SK-N-SH (cell line): ENCODE measurements around the gene RAB23. TPM values are rescaled to one million over a fixed set of nuclear protein-coding genes. Genes with fewer than 3 reads are reported as not detected.

Experiments used
- CTCF ChIA-PET: fragments of 300-600, 350-600 bp; formaldehyde crosslinking; extraction: SDS; loops from one replicate; lab custom pipeline; 2021; lab: Yijun Ruan, JAX
- POLR2A ChIA-PET: fragments of 350-600 bp; sonication (Branson Sonifier 250); formaldehyde crosslinking; extraction: SDS; loops from one replicate; lab custom pipeline; 2020; ENCODE audit warnings: antibody characterized with exemption, inconsistent platforms; lab: Yijun Ruan, JAX
- DNase-seq: peaks from one replicate; pipeline ENCODE4 v3.0.0; 2012
- H2AFZ ChIP-seq: fragments of 200-600 bp; sonication (generic); 2 replicates; pipeline ENCODE4 v1.8.1; 2016; ENCODE audit warnings: antibody characterized with exemption, mild to moderate bottlenecking, low read depth
- H3F3A ChIP-seq: fragments of 200-600 bp; sonication (generic); replicated peaks from 2 replicates; pipeline ENCODE3; 2016; ENCODE audit warnings: antibody characterized with exemption, mild to moderate bottlenecking; ENCODE audit not compliant: insufficient read depth
- H3K27ac ChIP-seq, 2 experiments: fragments of 200-500 bp in 1 of 2; fragments of 200-600 bp in 1 of 2; sonication (Bioruptor generic) in 1 of 2; sonication (generic), shearing (Covaris generic) in 1 of 2; 2 replicates each; pipeline versions ENCODE4 v1.5.1 to v1.6.1; 2014 to 2016; ENCODE audit warnings: low read depth in 2 of 2, inconsistent platforms in 1 of 2, low read length in 1 of 2, mild to moderate bottlenecking in 1 of 2, mixed read lengths in 1 of 2
- H3K27me3 ChIP-seq: fragments of 200-600 bp; sonication (generic), shearing (Covaris generic); 2 replicates; pipeline ENCODE4 v1.6.1; 2016; ENCODE audit warnings: mixed run types; ENCODE audit not compliant: insufficient read depth
- H3K36me3 ChIP-seq, 2 experiments: fragments of 200-500 bp in 1 of 2; fragments of 200-600 bp in 1 of 2; sonication (Bioruptor generic) in 1 of 2; sonication (generic) in 1 of 2; replicated peaks in 1 of 2; 2 replicates each; pipeline versions ENCODE3 to v1.5.1; 2014 to 2016; ENCODE audit warnings: low read length in 1 of 2, mild to moderate bottlenecking in 1 of 2; ENCODE audit not compliant: insufficient read depth in 2 of 2, control insufficient read depth in 1 of 2
- H3K4me1 ChIP-seq, 2 experiments: fragments of 200-500 bp in 1 of 2; fragments of 200-600 bp in 1 of 2; sonication (Bioruptor generic) in 1 of 2; sonication (generic), shearing (Covaris generic) in 1 of 2; 2 replicates each; pipeline versions ENCODE4 v1.5.1 to v1.6.1; 2014 to 2016; ENCODE audit warnings: low read depth in 1 of 2, low read length in 1 of 2, mixed run types in 1 of 2; ENCODE audit not compliant: insufficient read depth in 2 of 2, control insufficient read depth in 1 of 2
- H3K4me2 ChIP-seq: fragments of 200-600 bp; sonication (generic), shearing (Covaris generic); 2 replicates; pipeline ENCODE4 v1.6.1; 2017; ENCODE audit warnings: mixed run types
- H3K4me3 ChIP-seq, 2 experiments: fragments of 200-500 bp in 1 of 2; fragments of 200-600 bp in 1 of 2; sonication (Bioruptor generic) in 1 of 2; sonication (generic), shearing (Covaris generic) in 1 of 2; 2 replicates each; pipeline versions ENCODE4 v1.5.1 to v1.8.1; 2014 to 2016; ENCODE audit warnings: low read depth in 2 of 2, inconsistent platforms in 1 of 2, low read length in 1 of 2, mild to moderate bottlenecking in 1 of 2, mixed read lengths in 1 of 2, moderate library complexity in 1 of 2
- H3K79me2 ChIP-seq: fragments of 200-600 bp; sonication (generic); 2 replicates; pipeline ENCODE4 v1.8.1; 2017; ENCODE audit warnings: mild to moderate bottlenecking; ENCODE audit not compliant: insufficient read depth
- H3K9ac ChIP-seq: fragments of 200-600 bp; sonication (generic); 2 replicates; pipeline ENCODE4 v1.6.1; 2017; ENCODE audit warnings: mixed run types
- H3K9me2 ChIP-seq: fragments of 200-600 bp; sonication (generic); 2 replicates; pipeline ENCODE4 v1.6.1; 2017; ENCODE audit warnings: mixed run types
- H3K9me3 ChIP-seq: fragments of 200-600 bp; sonication (generic); 2 replicates; pipeline ENCODE4 v1.6.1; 2017; ENCODE audit warnings: mixed run types, mild to moderate bottlenecking, moderate library complexity
- H4K20me1 ChIP-seq: fragments of 200-600 bp; sonication (generic); 2 replicates; pipeline ENCODE4 v1.6.1; 2017; ENCODE audit warnings: mild to moderate bottlenecking, mixed run types; ENCODE audit not compliant: insufficient read depth
- CHD2 ChIP-seq: fragments of 150-350 bp; IDR thresholded peaks from 2 replicates; pipeline ENCODE4 v1.6.1; 2018; ENCODE audit warnings: low read length; ENCODE audit not compliant: partially characterized antibody
- EP300 ChIP-seq, 2 experiments: IDR thresholded peaks; 2 replicates each; pipeline versions ENCODE4 v1.4.0 to v1.6.1; 2012; ENCODE audit warnings: borderline replicate concordance in 1 of 2, low read depth in 1 of 2, low read length in 1 of 2
- FOSL2 ChIP-seq: IDR thresholded peaks from 2 replicates; pipeline ENCODE4 v1.4.0; 2012; ENCODE audit warnings: low read depth, mild to moderate bottlenecking, moderate library complexity, borderline replicate concordance
- FOXJ3 ChIP-seq: sonication (generic); formaldehyde crosslinking; IDR thresholded peaks from 2 replicates; pipeline ENCODE4 v1.5.1; 2020; ENCODE audit warnings: mild to moderate bottlenecking, missing genetic modification reagents
- GABPA ChIP-seq: IDR thresholded peaks from 2 replicates; pipeline ENCODE4 v1.4.0; 2012; ENCODE audit warnings: low read depth, mild to moderate bottlenecking
- GATA2 ChIP-seq: sonication (generic); formaldehyde crosslinking; IDR thresholded peaks from 2 replicates; pipeline ENCODE4 v1.5.0; 2020; ENCODE audit warnings: mild to moderate bottlenecking, missing genetic modification reagents
- NRF1 ChIP-seq: IDR thresholded peaks from 2 replicates; pipeline ENCODE4 v1.6.1; 2012; ENCODE audit warnings: low read depth, mild to moderate bottlenecking, low read length
- POLR2AphosphoS5 ChIP-seq: IDR thresholded peaks from 2 replicates; pipeline ENCODE4 v1.6.1; 2012; ENCODE audit warnings: low read depth, low read length
- RAD21 ChIP-seq: IDR thresholded peaks from 2 replicates; pipeline ENCODE4 v1.6.1; 2012; ENCODE audit warnings: mild to moderate bottlenecking, low read length
- REST ChIP-seq: IDR thresholded peaks from 2 replicates; pipeline ENCODE4 v1.6.1; 2012; ENCODE audit warnings: mild to moderate bottlenecking, low read depth, low read length, moderate library complexity
- SMC3 ChIP-seq: IDR thresholded peaks from 2 replicates; pipeline ENCODE4 v1.6.1; 2012; ENCODE audit warnings: low read depth, low read length, improper control_type of control experiment
- USF2 ChIP-seq: fragments of 150-350 bp; IDR thresholded peaks from 2 replicates; pipeline ENCODE4 v1.6.1; 2017; ENCODE audit warnings: antibody characterized with exemption, low read length, low read depth, borderline replicate concordance
- YY1 ChIP-seq: IDR thresholded peaks from 2 replicates; pipeline ENCODE4 v1.4.0; 2012; ENCODE audit warnings: low read depth, mild to moderate bottlenecking
- polyA plus RNA-seq, 3 experiments: library from polyadenylated mRNA; depleted of rRNA; stranded (reverse); fragments of >200 nt; gene quantifications; 2 replicates each; pipeline ENCODE4 v1.2.3, GENCODE V29; 2012
- TF ChIP-seq, protein P1 (sequence below): fragments of 200-600 bp; sonication (generic); IDR thresholded peaks from 2 replicates; pipeline ENCODE4 v1.6.1; 2017; ENCODE audit warnings: antibody characterized with exemption, mild to moderate bottlenecking, moderate library complexity
- TF ChIP-seq, protein P2 (sequence below): fragments of 150-350 bp; IDR thresholded peaks from 2 replicates; pipeline ENCODE4 v1.6.1; 2016; ENCODE audit warnings: mild to moderate bottlenecking, low read depth, low read length
- TF ChIP-seq, protein P3 (sequence below): IDR thresholded peaks from 2 replicates; pipeline ENCODE4 v1.4.0; 2012; ENCODE audit warnings: low read depth, borderline replicate concordance

The RAB23 gene
- polyA plus RNA-seq, 1 of the 3 experiments (the other 2 are of a cell fraction): 6.6 TPM

DNA sequence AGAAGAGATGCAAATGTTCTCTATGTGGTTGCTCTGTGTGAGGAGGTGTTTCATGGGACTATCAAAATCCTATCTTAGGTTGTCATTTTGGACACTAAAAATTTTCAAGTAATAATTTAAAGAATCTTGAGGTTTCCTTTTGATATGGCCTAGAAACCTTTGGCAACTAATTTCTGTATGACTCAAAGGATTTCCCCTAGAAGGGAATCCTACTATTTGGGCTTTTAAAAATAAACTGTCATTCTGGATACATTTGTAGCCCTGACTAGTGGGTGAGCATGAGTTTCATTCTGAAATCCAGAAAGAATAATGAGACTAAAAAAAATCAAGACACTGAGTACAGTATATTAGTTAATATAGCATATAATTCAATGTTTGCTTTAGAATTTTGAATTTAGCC, 25.5 kb upstream of the RAB23 start:
- Histone ChIP-seq H3K9me2 (no peaks in the 10 kb centered on the region), H2AFZ (no peak overlapping the region), H3K27me3 (no peaks in the 10 kb centered on the region), H3K36me3 (no peaks in the 10 kb centered on the region), H3K9ac (no peak overlapping the region), H3K4me2 (no peak overlapping the region), H4K20me1 (no peaks in the 10 kb centered on the region), H3F3A (no peaks in the 10 kb centered on the region), H3K27ac (peak overlapping the region in 1 of 2 experiments; percentile 5; a peak in 1 of 4 replicates), H3K4me3 (no peak overlapping the region), H3K4me1 (peaks cover 0 to 5% of the 10 kb centered on the region in 2 experiments; a peak in 1 of 4 replicates), H3K9me3 (no peaks in the 10 kb centered on the region), H3K79me2 (no peaks in the 10 kb centered on the region)
- CTCF ChIA-PET: no interaction called here
- TF ChIP-seq GATA2 (CRISPR knock-in tag): no peak
- TF ChIP-seq, protein P1, sequence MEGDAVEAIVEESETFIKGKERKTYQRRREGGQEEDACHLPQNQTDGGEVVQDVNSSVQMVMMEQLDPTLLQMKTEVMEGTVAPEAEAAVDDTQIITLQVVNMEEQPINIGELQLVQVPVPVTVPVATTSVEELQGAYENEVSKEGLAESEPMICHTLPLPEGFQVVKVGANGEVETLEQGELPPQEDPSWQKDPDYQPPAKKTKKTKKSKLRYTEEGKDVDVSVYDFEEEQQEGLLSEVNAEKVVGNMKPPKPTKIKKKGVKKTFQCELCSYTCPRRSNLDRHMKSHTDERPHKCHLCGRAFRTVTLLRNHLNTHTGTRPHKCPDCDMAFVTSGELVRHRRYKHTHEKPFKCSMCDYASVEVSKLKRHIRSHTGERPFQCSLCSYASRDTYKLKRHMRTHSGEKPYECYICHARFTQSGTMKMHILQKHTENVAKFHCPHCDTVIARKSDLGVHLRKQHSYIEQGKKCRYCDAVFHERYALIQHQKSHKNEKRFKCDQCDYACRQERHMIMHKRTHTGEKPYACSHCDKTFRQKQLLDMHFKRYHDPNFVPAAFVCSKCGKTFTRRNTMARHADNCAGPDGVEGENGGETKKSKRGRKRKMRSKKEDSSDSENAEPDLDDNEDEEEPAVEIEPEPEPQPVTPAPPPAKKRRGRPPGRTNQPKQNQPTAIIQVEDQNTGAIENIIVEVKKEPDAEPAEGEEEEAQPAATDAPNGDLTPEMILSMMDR: no peak
- no peak for TF ChIP-seq NRF1
- no peak for TF ChIP-seq REST
- no peak for TF ChIP-seq YY1
- TF ChIP-seq, protein P2, sequence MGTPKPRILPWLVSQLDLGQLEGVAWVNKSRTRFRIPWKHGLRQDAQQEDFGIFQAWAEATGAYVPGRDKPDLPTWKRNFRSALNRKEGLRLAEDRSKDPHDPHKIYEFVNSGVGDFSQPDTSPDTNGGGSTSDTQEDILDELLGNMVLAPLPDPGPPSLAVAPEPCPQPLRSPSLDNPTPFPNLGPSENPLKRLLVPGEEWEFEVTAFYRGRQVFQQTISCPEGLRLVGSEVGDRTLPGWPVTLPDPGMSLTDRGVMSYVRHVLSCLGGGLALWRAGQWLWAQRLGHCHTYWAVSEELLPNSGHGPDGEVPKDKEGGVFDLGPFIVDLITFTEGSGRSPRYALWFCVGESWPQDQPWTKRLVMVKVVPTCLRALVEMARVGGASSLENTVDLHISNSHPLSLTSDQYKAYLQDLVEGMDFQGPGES: no peak
- no peak for TF ChIP-seq FOSL2
- TF ChIP-seq SMC3: no peak
- TF ChIP-seq, protein P3, sequence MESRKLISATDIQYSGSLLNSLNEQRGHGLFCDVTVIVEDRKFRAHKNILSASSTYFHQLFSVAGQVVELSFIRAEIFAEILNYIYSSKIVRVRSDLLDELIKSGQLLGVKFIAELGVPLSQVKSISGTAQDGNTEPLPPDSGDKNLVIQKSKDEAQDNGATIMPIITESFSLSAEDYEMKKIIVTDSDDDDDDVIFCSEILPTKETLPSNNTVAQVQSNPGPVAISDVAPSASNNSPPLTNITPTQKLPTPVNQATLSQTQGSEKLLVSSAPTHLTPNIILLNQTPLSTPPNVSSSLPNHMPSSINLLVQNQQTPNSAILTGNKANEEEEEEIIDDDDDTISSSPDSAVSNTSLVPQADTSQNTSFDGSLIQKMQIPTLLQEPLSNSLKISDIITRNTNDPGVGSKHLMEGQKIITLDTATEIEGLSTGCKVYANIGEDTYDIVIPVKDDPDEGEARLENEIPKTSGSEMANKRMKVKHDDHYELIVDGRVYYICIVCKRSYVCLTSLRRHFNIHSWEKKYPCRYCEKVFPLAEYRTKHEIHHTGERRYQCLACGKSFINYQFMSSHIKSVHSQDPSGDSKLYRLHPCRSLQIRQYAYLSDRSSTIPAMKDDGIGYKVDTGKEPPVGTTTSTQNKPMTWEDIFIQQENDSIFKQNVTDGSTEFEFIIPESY: no peak
- no peak for TF ChIP-seq GABPA
- no peak for TF ChIP-seq POLR2AphosphoS5
- no peak for TF ChIP-seq FOXJ3
- TF ChIP-seq EP300 (IDR thresholded peaks at IDR 0.05; ENCODE audit: borderline replicate concordance in 1 of 2, low read depth in 1 of 2, low read length in 1 of 2): no peak
- TF ChIP-seq CHD2: no peak
- no peak for TF ChIP-seq USF2
- no peak for TF ChIP-seq RAD21
- POLR2A ChIA-PET: no interaction called here
- no peak for DNase-seq
